H1 (cell line): ENCODE data around the gene TAF1D. TPM values are rescaled to one million over a fixed set of nuclear protein-coding genes. Genes with fewer than 3 reads are reported as not detected.

Source experiments
- EZH2 ChIP-seq: fragments of 200-600 bp; sonication (generic); IDR thresholded peaks from 2 replicates; pipeline ENCODE4 v1.7.1; 2012; ENCODE audit warnings: low read depth, mild to moderate bottlenecking, moderate library complexity, low read length, inconsistent platforms; ENCODE audit not compliant: severe bottlenecking
- MAX ChIP-seq: IDR thresholded peaks from 2 replicates; pipeline ENCODE4 v1.6.1; 2012; ENCODE audit warnings: inconsistent platforms
- SP1 ChIP-seq: IDR thresholded peaks from 2 replicates; pipeline ENCODE4 v1.6.1; 2011; ENCODE audit warnings: low read depth, low read length
- TEAD4 ChIP-seq: IDR thresholded peaks from 2 replicates; pipeline ENCODE4 v1.6.1; 2012; ENCODE audit warnings: low read depth, low read length, inconsistent platforms, mixed read lengths
- polyA plus RNA-seq, 7 experiments: library from polyadenylated mRNA; depleted of rRNA in 3 of 7; stranded (reverse) in 5 of 7; unstranded in 2 of 7; fragments of >200 nt in 5 of 7; fragments of 200-250 nt in 2 of 7; gene quantifications; 1 replicate in 5 of 7; 2 replicates in 1 of 7; 4 replicates in 1 of 7; pipeline versions ENCODE4 v1.2.1 to v1.2.3, GENCODE V29; 2011 to 2013; ENCODE audit warnings: missing spikeins in 2 of 7, mixed read lengths in 2 of 7
- total RNA-seq: library from RNA; stranded (reverse); fragmentation: NEBNext Ultra II Directional; extraction: Animal tissue kit (Norgen Biotek cat#: 25700); gene quantifications from 2 replicates; pipeline ENCODE4 v1.2.1, GENCODE V29; 2021

Gene TAF1D
- total and polyA plus RNA-seq, 2 of the 8 experiments (the other 6 are each of a cell fraction or from before 2014, with no cell fraction given), result 64.7 to 212 TPM

- TF ChIP-seq TEAD4, result no peak
- TF ChIP-seq MAX, result no peak
- no peak for TF ChIP-seq EZH2
- no peak for TF ChIP-seq SP1
Measured at GRCh38 chr11:93720522-93720921, 20.8 kb downstream of the TAF1D start (continued).
